Neural progenitor cell (in vitro differentiated cells): ENCODE data around the gene OVOL2. TPM values are rescaled to one million over a fixed set of nuclear protein-coding genes. Genes with fewer than 3 reads are reported as not detected.

Experiments used
- DNase-seq: peaks from one replicate; pipeline ENCODE4 v3.0.0-alpha.2; 2016; ENCODE audit warnings: low spot score
- H2AFZ ChIP-seq: fragments of 200-600 bp; sonication (generic); replicated peaks from 2 replicates; pipeline ENCODE4 v1.6.1; 2016; ENCODE audit warnings: antibody characterized with exemption
- H3F3A ChIP-seq: fragments of 200-600 bp; sonication (generic); 2 replicates; pipeline ENCODE4 v1.6.1; 2016; ENCODE audit warnings: antibody characterized with exemption, low read depth
- H3K27ac ChIP-seq: fragments of 200-600 bp; sonication (generic); 2 replicates; pipeline ENCODE4 v1.5.1; 2016; ENCODE audit warnings: mild to moderate bottlenecking
- H3K27me3 ChIP-seq: fragments of 200-600 bp; sonication (generic); 2 replicates; pipeline ENCODE4 v1.6.1; 2016; ENCODE audit warnings: mild to moderate bottlenecking, moderate library complexity
- H3K36me3 ChIP-seq: fragments of 200-600 bp; sonication (generic); 2 replicates; pipeline ENCODE4 v1.5.1; 2016
- H3K4me1 ChIP-seq: fragments of 200-600 bp; sonication (generic); 2 replicates; pipeline ENCODE4 v1.6.1; 2016; ENCODE audit warnings: mixed run types
- H3K4me2 ChIP-seq: fragments of 200-600 bp; sonication (generic); 2 replicates; pipeline ENCODE4 v1.6.1; 2016
- H3K4me3 ChIP-seq: fragments of 200-600 bp; sonication (generic); 2 replicates; pipeline ENCODE4 v1.5.1; 2016
- H3K79me2 ChIP-seq: fragments of 200-600 bp; sonication (generic); 2 replicates; pipeline ENCODE4 v1.6.1; 2016; ENCODE audit warnings: low read depth
- H3K9ac ChIP-seq: fragments of 200-600 bp; sonication (generic); 2 replicates; pipeline ENCODE4 v1.6.1; 2016
- H3K9me3 ChIP-seq: fragments of 200-600 bp; sonication (generic); 2 replicates; pipeline ENCODE4 v1.5.1; 2016; ENCODE audit warnings: low read depth
- H4K20me1 ChIP-seq: fragments of 200-600 bp; sonication (generic); 2 replicates; pipeline ENCODE4 v1.6.1; 2016; ENCODE audit warnings: low read depth
- H3K27ac Mint-ChIP-seq: 3 replicates; pipeline ENCODE4 v1.8.0; 2021; ENCODE audit warnings: mixed read lengths
- H3K27me3 Mint-ChIP-seq: 2 replicates; pipeline ENCODE4 v1.8.0; 2022; ENCODE audit warnings: low read depth, mild to moderate bottlenecking, inconsistent platforms, moderate library complexity, mixed read lengths; ENCODE audit not compliant: insufficient read depth
- H3K36me3 Mint-ChIP-seq: 3 replicates; pipeline ENCODE4 v1.8.0; 2021; ENCODE audit warnings: mixed read lengths
- H3K4me1 Mint-ChIP-seq: 3 replicates; pipeline ENCODE4 v1.8.0; 2021; ENCODE audit warnings: mixed read lengths
- H3K4me3 Mint-ChIP-seq: 3 replicates; pipeline ENCODE4 v1.8.0; 2021; ENCODE audit warnings: mild to moderate bottlenecking, moderate library complexity, mixed read lengths
- H3K9me3 Mint-ChIP-seq: 3 replicates; pipeline ENCODE4 v1.8.0; 2020; ENCODE audit warnings: mixed read lengths
- EZH2 ChIP-seq: fragments of 200-600 bp; sonication (generic); IDR thresholded peaks from 2 replicates; pipeline ENCODE4 v1.6.1; 2017; ENCODE audit warnings: antibody characterized with exemption, mild to moderate bottlenecking, moderate library complexity
- EZH2phosphoT487 ChIP-seq: fragments of 200-600 bp; sonication (generic); IDR thresholded peaks from 2 replicates; pipeline ENCODE4 v1.6.1; 2017; ENCODE audit warnings: antibody characterized with exemption
- total RNA-seq: library from RNA; depleted of rRNA; stranded (reverse); fragments of >200 nt; gene quantifications from 2 replicates; pipeline ENCODE4 v1.2.3, GENCODE V29; 2015; ENCODE audit warnings: low replicate concordance
- TF ChIP-seq, protein P1 (sequence below): fragments of 200-600 bp; sonication (generic); IDR thresholded peaks from 2 replicates; pipeline ENCODE4 v1.5.1; 2017; ENCODE audit warnings: antibody characterized with exemption, mild to moderate bottlenecking

OVOL2 gene
- total RNA-seq, 1 donor from 2014 or later: 0.62 TPM

DNA sequence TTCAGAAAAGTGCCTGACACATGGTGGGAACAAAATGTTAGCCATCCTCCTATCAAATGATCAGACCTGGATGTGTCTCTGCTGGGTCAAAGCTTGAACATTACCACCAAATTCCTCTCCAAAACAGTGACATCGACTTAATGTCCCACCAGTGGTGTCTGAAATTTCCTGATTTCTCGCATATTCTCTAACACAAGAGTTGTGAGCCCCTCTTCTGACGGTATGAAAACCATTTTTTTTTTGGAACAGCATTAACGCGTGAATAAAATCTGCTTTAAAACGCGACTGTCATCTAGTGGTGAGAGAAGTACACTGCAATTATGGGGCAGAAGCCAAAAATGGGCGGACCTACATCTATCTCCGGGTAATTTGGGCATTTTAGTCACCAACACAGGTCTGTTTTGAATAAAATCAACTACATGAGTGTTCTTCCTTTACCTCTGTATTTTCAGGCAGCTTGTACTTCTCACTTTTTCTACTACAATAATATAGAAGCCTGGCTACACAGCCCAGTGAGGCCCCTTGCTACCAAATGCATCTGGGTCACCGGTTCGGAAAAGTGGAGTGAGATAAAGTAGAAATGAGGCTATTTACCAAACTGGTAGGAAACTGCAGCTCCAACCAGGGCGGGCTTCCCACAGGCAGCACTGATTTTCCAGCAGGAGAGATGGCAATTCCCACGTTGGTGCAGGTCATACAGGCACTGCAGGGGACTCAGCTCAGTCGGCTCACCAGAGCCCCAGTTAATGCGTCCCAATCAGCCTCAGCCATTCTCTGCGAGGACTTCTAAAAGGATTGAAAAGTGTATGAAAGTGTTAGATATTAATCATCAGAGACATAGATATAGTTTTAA lies 61.5 kb downstream of the OVOL2 start:
- H3K36me3 ChIP-seq: no peaks in the 10 kb centered on the region
- H3K27ac ChIP-seq: no peak overlapping the region
- H3K9ac ChIP-seq: no peak overlapping the region
- peak overlapping the region; percentile 65 for H3K4me2 ChIP-seq
- no peak for TF ChIP-seq EZH2
- TF ChIP-seq, protein P1, sequence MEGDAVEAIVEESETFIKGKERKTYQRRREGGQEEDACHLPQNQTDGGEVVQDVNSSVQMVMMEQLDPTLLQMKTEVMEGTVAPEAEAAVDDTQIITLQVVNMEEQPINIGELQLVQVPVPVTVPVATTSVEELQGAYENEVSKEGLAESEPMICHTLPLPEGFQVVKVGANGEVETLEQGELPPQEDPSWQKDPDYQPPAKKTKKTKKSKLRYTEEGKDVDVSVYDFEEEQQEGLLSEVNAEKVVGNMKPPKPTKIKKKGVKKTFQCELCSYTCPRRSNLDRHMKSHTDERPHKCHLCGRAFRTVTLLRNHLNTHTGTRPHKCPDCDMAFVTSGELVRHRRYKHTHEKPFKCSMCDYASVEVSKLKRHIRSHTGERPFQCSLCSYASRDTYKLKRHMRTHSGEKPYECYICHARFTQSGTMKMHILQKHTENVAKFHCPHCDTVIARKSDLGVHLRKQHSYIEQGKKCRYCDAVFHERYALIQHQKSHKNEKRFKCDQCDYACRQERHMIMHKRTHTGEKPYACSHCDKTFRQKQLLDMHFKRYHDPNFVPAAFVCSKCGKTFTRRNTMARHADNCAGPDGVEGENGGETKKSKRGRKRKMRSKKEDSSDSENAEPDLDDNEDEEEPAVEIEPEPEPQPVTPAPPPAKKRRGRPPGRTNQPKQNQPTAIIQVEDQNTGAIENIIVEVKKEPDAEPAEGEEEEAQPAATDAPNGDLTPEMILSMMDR: peak; percentile 92
- no peaks in the 10 kb centered on the region for H3K9me3 Mint-ChIP-seq
- no peak overlapping the region for H3K27ac Mint-ChIP-seq
- H3K27me3 Mint-ChIP-seq: peaks cover 3% of the 10 kb centered on the region
- peaks cover 3% of the 10 kb centered on the region for H3K36me3 Mint-ChIP-seq
- H3K4me1 Mint-ChIP-seq: peaks cover 14% of the 10 kb centered on the region
- peaks cover 6% of the 10 kb centered on the region for H3K4me1 ChIP-seq
- no peaks in the 10 kb centered on the region for H3F3A ChIP-seq
- peak overlapping the region; percentile 44 for H2AFZ ChIP-seq
- H3K4me3 ChIP-seq: no peak overlapping the region
- peak; percentile 55 for DNase-seq
- H3K27me3 ChIP-seq: no peaks in the 10 kb centered on the region
- no peak overlapping the region for H3K4me3 Mint-ChIP-seq
- H3K79me2 ChIP-seq: no peaks in the 10 kb centered on the region
- H4K20me1 ChIP-seq: no peaks in the 10 kb centered on the region
- H3K9me3 ChIP-seq: no peaks in the 10 kb centered on the region

DNA sequence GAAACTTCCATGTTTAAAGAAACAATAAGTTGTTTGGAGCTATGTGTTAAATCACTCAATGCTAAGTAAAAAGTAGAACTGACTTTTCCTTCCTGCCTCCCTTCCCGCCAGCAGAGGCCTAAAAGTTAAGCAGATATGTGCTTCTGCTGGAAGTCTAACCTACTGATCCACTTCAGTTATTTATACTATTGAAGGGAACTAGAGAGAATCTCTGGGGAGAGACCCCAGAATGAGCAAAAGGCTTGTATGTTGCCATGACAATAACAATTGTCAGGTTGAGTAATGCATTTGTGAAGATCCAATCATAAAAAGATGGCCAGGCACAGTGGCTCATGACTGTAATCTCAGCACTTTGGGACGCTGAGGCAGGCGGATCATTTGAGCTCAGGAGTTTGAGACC lies 64.2 kb downstream of the OVOL2 start:
- H3K27ac Mint-ChIP-seq: no peak overlapping the region
- Histone ChIP-seq H3K9me3 (no peaks in the 10 kb centered on the region), H3K9ac (no peak overlapping the region), H3K27ac (no peak overlapping the region), H3K36me3 (no peaks in the 10 kb centered on the region), H3K4me1 (peaks cover 6% of the 10 kb centered on the region), H3K4me3 (no peak overlapping the region), H2AFZ (no peak overlapping the region), H3F3A (no peaks in the 10 kb centered on the region), H3K79me2 (peaks cover 3% of the 10 kb centered on the region), H3K27me3 (no peaks in the 10 kb centered on the region), H4K20me1 (no peaks in the 10 kb centered on the region), H3K4me2 (no peak overlapping the region)
- no peaks in the 10 kb centered on the region for H3K9me3 Mint-ChIP-seq
- peaks cover 3% of the 10 kb centered on the region for H3K27me3 Mint-ChIP-seq
- TF ChIP-seq, protein P1: no peak
- no peak for TF ChIP-seq EZH2phosphoT487
- peaks cover 6% of the 10 kb centered on the region for H3K36me3 Mint-ChIP-seq
- peaks cover 7% of the 10 kb centered on the region for H3K4me1 Mint-ChIP-seq
- no peak for DNase-seq
- H3K4me3 Mint-ChIP-seq: no peak overlapping the region

DNA sequence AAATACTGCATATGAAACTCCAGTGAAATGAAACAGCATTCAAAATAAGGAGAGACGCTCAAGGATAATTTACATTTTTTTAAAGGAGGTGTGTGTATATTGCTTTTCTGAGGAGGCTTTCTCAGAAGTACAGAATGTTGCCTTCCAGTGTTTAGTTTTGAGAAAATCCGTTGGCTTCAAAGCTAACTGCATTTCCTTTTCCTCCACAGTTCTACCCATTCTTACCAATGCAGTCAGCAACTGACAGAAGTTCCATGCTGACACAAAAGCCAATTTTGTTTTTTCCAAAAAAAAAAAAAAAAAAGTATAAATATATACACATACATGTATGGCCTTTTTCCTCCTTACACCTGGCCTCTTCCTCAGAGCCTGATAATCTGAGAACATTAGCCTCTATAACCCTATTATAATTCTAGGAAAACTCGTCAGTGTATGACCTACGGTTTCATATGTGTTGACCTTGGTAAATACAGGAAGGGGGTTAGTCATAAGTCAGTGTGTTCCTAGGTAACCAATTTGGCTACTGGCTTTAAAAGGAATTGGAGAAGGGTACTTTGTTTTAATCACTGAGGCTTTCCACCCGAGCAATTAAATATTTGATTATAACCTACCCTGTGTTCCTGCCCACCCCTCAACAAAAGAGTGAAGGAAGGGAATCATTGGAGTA lies 64.7 kb downstream of the OVOL2 start:
- H3K9me3 Mint-ChIP-seq: no peaks in the 10 kb centered on the region
- H3K9ac ChIP-seq: no peak overlapping the region
- TF ChIP-seq, protein P1: no peak
- TF ChIP-seq EZH2 (no peak), EZH2phosphoT487 (no peak)

More for the DNA sequence above, 64.7 kb downstream of the OVOL2 start:
- DNase-seq: no peak
- Mint-ChIP-seq H3K4me1 (peaks cover 7% of the 10 kb centered on the region), H3K27me3 (peaks cover 3% of the 10 kb centered on the region), H3K36me3 (peaks cover 6% of the 10 kb centered on the region), H3K4me3 (no peak overlapping the region), H3K27ac (no peak overlapping the region)
- Histone ChIP-seq H3K4me2 (no peak overlapping the region), H3K4me3 (no peak overlapping the region), H3F3A (no peaks in the 10 kb centered on the region), H3K4me1 (peaks cover 6% of the 10 kb centered on the region), H2AFZ (no peak overlapping the region), H3K27ac (no peak overlapping the region), H3K9me3 (no peaks in the 10 kb centered on the region), H4K20me1 (no peaks in the 10 kb centered on the region), H3K36me3 (no peaks in the 10 kb centered on the region), H3K79me2 (peaks cover 8% of the 10 kb centered on the region), H3K27me3 (no peaks in the 10 kb centered on the region)
